ENCODE results near the gene GRIK2. TPM values are rescaled to one million over a fixed set of nuclear protein-coding genes. Genes with fewer than 3 reads are reported as not detected.
A peak's percentile ranks its signal among the peaks of the same experiment; 100 is the strongest.

The GRIK2 gene
- total RNA-seq, 1 experiment from 2014 or later: 0.70 TPM

GRCh38 chr6:101755931-101756330 is 362.4 kb downstream of the GRIK2 start:
- Histone ChIP-seq H3K27me3 (ENCODE audit: insufficient read depth, low read length) (no peaks in the 10 kb centered on the region), H3T11ph (ENCODE audit: low read length) (no peak overlapping the region), H2BK15ac (ENCODE audit: low read depth, low read length) (no peak overlapping the region), H3K23ac (ENCODE audit: insufficient read length, low read depth, low read length) (no peak overlapping the region), H2BK12ac (ENCODE audit: insufficient read length, low read depth, low read length) (no peak overlapping the region), H3K18ac (ENCODE audit: insufficient read length, low read depth, low read length) (no peak overlapping the region), H4K5ac (ENCODE audit: insufficient read length, low read depth, low read length) (no peak overlapping the region), H2AK5ac (ENCODE audit: insufficient read length, low read length) (no peak overlapping the region), H4K91ac (ENCODE audit: insufficient read length, low read depth, low read length) (no peak overlapping the region), H4K20me1 (ENCODE audit: control insufficient read depth, insufficient read depth, insufficient read length) (no peaks in the 10 kb centered on the region), H3K4me1 (ENCODE audit: insufficient read depth, low read length) (no peaks in the 10 kb centered on the region; the same call in 1 of the 2 replicates), H2BK5ac (ENCODE audit: insufficient read length, low read length) (no peak overlapping the region), H3K9ac (ENCODE audit: extremely low read depth, insufficient read length, low read length) (no peak overlapping the region), H3K9me3 (ENCODE audit: control insufficient read depth, low read depth, low read length) (no peaks in the 10 kb centered on the region), H3K14ac (ENCODE audit: insufficient read depth, low read length) (no peak overlapping the region), H3K79me2 (ENCODE audit: insufficient read depth, low read length) (no peaks in the 10 kb centered on the region), H4K8ac (replicated peaks; ENCODE audit: insufficient read length, low read depth, low read length) (no peak overlapping the region), H2BK120ac (ENCODE audit: low read depth, low read length, poor library complexity, severe bottlenecking) (no peak overlapping the region), H3K79me1 (ENCODE audit: insufficient read depth, low read depth, low read length, poor library complexity, severe bottlenecking) (no peaks in the 10 kb centered on the region), H2AFZ (ENCODE audit: low read length) (no peak overlapping the region), H3K56ac (ENCODE audit: insufficient read length, low read depth, low read length) (no peak overlapping the region), H3K4me2 (ENCODE audit: insufficient read depth, insufficient read length, low read length) (no peak overlapping the region), H3K4ac (ENCODE audit: low read depth, low read length) (no peak overlapping the region), H3K23me2 (ENCODE audit: insufficient read length, low read depth, low read length, poor library complexity, severe bottlenecking) (no peaks in the 10 kb centered on the region), H3K27ac (ENCODE audit: insufficient read length, low read depth, low read length) (no peak overlapping the region), H2BK20ac (ENCODE audit: low read depth, low read length, poor library complexity, severe bottlenecking) (no peak overlapping the region)
- Mint-ChIP-seq H3K36me3 (ENCODE audit: insufficient read depth in 1 of 3, low read depth in 3 of 3) (0 out of 7 replicates have a peak, but pooled peaks cover 0 to 1% (median 0%) of the 10 kb centered on the region in 3 experiments), H3K9me3 (no peaks in the 10 kb centered on the region), H3K27me3 (ENCODE audit: low read depth) (no peaks in the 10 kb centered on the region), H3K27ac (peak overlapping the region in 1 of 3 experiments; percentile 25; a peak in 1 of 7 replicates), H3K4me1 (peaks cover 0 to 2% of the 10 kb centered on the region in 2 experiments; a peak in 2 of 4 replicates), H3K4me3 (no peak overlapping the region)
- DNase-seq: no peak
- WGBS (ENCODE audit: extremely low coverage, insufficient read length, low lambda C conversion rate): no CpG with 5 or more reads among the region's 1 CpG
- TF ChIP-seq CTCF (conservative IDR thresholded peaks at IDR 0.05): no peak

Measured in H9 (cell line).